Measurements from ENCODE around the gene SREBF2. TPM values are rescaled to one million over a fixed set of nuclear protein-coding genes. Genes with fewer than 3 reads are reported as not detected.

SREBF2 gene
- total RNA-seq, 1 donor from 2014 or later: 129 TPM

DNA sequence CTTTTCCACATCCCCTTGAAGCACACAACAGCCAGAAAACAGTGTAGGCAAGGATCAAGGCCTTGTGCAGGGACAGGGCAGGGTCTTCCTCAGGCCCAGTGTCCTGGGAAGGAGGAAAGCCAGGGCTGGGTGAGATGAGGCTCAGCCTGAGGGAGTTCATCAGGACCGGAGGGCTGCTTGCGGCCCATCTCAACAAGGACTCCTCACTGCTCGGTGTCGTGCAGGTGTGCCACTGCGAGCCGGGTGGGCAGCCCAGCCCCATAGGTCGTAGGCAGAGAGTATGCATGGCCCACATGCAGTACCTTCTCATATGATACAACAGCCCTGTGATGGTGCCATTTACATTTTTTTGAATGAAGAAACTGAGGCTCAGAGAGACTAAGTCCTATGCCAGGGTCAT lies 69.1 kb downstream of the SREBF2 start:
- Mint-ChIP-seq H3K9me3 (no peaks in the 10 kb centered on the region), H3K36me3 (peaks cover 21% of the 10 kb centered on the region), H3K27ac (no peak overlapping the region), H3K4me3 (no peak overlapping the region), H3K4me1 (no peaks in the 10 kb centered on the region), H3K27me3 (ENCODE audit: low read depth) (no peaks in the 10 kb centered on the region)
- DNase-seq (ENCODE audit: low spot score in 2 of 2, unreplicated experiment in 2 of 2): no peak
- TF ChIP-seq, protein P1, sequence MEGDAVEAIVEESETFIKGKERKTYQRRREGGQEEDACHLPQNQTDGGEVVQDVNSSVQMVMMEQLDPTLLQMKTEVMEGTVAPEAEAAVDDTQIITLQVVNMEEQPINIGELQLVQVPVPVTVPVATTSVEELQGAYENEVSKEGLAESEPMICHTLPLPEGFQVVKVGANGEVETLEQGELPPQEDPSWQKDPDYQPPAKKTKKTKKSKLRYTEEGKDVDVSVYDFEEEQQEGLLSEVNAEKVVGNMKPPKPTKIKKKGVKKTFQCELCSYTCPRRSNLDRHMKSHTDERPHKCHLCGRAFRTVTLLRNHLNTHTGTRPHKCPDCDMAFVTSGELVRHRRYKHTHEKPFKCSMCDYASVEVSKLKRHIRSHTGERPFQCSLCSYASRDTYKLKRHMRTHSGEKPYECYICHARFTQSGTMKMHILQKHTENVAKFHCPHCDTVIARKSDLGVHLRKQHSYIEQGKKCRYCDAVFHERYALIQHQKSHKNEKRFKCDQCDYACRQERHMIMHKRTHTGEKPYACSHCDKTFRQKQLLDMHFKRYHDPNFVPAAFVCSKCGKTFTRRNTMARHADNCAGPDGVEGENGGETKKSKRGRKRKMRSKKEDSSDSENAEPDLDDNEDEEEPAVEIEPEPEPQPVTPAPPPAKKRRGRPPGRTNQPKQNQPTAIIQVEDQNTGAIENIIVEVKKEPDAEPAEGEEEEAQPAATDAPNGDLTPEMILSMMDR (IDR thresholded peaks at IDR 0.05; ENCODE audit: unreplicated experiment): no peak

DNA sequence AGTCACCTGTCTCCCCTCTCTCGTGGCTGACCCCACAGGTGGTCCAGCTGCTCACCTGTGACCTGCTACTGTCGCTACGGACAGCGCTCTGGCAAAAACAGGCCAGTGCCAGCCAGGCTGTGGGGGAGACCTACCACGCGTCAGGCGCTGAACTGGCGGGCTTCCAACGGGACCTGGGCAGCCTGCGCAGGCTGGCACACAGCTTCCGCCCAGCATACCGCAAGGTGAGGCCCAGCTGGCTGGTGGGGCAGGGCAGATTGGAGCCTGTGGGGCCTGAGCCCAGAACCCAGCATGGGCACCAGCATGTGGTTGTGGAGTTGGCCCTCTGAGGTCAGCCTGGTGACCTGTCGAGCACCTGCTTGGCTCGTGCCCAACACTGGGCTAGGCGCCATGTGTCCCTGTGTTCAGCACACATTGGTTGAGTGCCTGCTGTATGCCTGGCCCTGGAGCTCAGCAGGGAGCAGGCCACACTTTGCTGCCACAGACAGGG lies 70.1 kb downstream of the SREBF2 start:
- no peak for DNase-seq (ENCODE audit: low spot score in 2 of 2, unreplicated experiment in 2 of 2)
- Mint-ChIP-seq H3K36me3 (peaks cover 19% of the 10 kb centered on the region), H3K27ac (no peak overlapping the region), H3K4me3 (no peak overlapping the region), H3K9me3 (no peaks in the 10 kb centered on the region), H3K4me1 (no peaks in the 10 kb centered on the region), H3K27me3 (ENCODE audit: low read depth) (peaks cover 3% of the 10 kb centered on the region)
- TF ChIP-seq, protein P1 (IDR thresholded peaks at IDR 0.05; ENCODE audit: unreplicated experiment): no peak

GRCh38 chr22:41904450-41905410 lies 71.8 kb downstream of the SREBF2 start:
- Mint-ChIP-seq H3K27ac (no peak overlapping the region), H3K9me3 (no peaks in the 10 kb centered on the region), H3K4me3 (no peak overlapping the region), H3K36me3 (peaks cover 19% of the 10 kb centered on the region), H3K27me3 (ENCODE audit: low read depth) (peaks cover 20% of the 10 kb centered on the region), H3K4me1 (no peaks in the 10 kb centered on the region)
- DNase-seq (ENCODE audit: low spot score in 2 of 2, unreplicated experiment in 2 of 2): no peak
- TF ChIP-seq, protein P1 (IDR thresholded peaks at IDR 0.05; ENCODE audit: unreplicated experiment): no peak

DNA sequence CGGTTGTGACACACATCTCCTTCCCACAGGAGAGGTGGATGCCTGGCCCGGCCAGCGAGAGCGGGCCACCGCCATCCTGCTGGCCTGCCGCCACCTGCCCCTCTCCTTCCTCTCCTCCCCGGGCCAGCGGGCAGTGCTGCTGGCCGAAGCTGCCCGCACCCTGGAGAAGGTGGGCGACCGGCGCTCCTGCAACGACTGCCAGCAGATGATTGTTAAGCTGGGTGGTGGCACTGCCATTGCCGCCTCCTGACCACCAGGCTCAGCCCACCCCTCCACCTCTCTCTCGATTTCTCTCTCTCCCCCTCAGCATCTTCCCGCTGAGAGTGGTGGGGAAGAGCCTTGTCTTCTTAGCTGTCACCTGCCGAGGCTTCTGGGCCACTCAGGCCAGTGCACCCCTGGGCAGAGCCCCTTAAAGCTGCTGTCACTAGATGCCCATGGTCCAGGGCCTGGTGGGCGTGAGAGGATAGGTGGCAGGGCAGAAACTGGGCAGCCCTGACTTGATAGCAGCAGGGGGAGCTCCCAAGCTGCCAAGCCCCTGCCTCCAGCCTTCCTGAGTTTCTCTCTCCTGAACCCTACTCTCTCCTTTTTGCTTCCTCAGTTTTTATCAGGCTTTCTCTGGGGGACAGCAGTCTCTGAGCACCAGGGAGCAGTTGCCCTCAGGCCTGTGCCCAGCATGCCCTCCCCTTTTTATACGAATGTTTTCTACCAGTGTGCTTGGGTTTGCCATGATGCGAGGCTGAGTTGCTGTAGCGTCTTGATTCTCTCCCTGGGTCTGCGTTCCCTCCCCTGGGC lies 72.7 kb downstream of the SREBF2 start:
- Mint-ChIP-seq H3K4me1 (no peaks in the 10 kb centered on the region), H3K36me3 (peaks cover 17% of the 10 kb centered on the region), H3K27me3 (ENCODE audit: low read depth) (peaks cover 22% of the 10 kb centered on the region), H3K9me3 (no peaks in the 10 kb centered on the region), H3K27ac (no peak overlapping the region), H3K4me3 (no peak overlapping the region)
- TF ChIP-seq, protein P1 (IDR thresholded peaks at IDR 0.05; ENCODE audit: unreplicated experiment): no peak
- DNase-seq (ENCODE audit: low spot score in 2 of 2, unreplicated experiment in 2 of 2): no peak

DNA sequence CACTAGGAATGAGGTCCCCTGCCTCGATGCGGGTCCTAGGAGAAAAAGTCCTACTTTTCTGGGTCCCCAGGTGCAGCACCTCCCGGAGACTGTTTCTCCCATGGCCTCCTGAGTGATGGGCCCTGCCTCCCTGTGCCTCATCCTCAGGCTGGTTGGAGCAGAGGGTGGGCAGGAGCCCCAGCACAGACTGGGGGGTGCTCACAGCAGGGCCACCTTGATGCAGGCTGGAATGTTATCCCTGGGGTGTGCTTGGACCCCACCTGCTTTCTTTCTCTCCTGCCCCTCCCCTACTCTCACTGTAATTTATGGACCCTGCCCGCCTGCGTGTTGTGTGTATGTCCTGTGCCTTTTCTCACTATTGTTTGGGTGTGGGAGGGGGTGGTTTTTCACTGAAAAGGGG lies 73.9 kb downstream of the SREBF2 start:
- no peak for DNase-seq (ENCODE audit: low spot score in 2 of 2, unreplicated experiment in 2 of 2)
- no peaks in the 10 kb centered on the region for H3K9me3 Mint-ChIP-seq
- H3K36me3 Mint-ChIP-seq: peaks cover 14% of the 10 kb centered on the region
- H3K27ac Mint-ChIP-seq: no peak overlapping the region
- no peak overlapping the region for H3K4me3 Mint-ChIP-seq
- TF ChIP-seq, protein P1 (IDR thresholded peaks at IDR 0.05; ENCODE audit: unreplicated experiment): no peak
- peaks cover 34% of the 10 kb centered on the region for H3K27me3 Mint-ChIP-seq (ENCODE audit: low read depth)
- H3K4me1 Mint-ChIP-seq: peaks cover 2% of the 10 kb centered on the region
